Left lung (tissue), 10 donors: ENCODE results near the gene EPB41L2. TPM values are rescaled to one million over a fixed set of nuclear protein-coding genes. Genes with fewer than 3 reads are reported as not detected.

Experiments
- ATAC-seq: fragments of 200-7000 bp; cut with Tn5 transposase; one replicate; pipeline ENCODE4 v1.9.1; 2020; ENCODE audit warnings: moderate library complexity
- DNase-seq, 4 donors: peaks; one replicate each; pipeline ENCODE4 v3.0.0-alpha.2; 2013 to 2020
- H3K27ac ChIP-seq, 2 donors: fragments of 200-600 bp; sonication (generic) in 1 of 2; one replicate each; pipeline versions ENCODE4 v1.5.0 to v1.8.0; 2020 to 2021
- H3K27me3 ChIP-seq, 2 donors: fragments of 200-600 bp; sonication (generic) in 1 of 2; one replicate each; pipeline versions ENCODE4 v1.5.0 to v1.8.0; 2020 to 2021
- H3K36me3 ChIP-seq, 2 donors: fragments of 200-600 bp; sonication (generic) in 1 of 2; one replicate each; pipeline versions ENCODE4 v1.5.0 to v1.8.0; 2020 to 2021
- H3K4me1 ChIP-seq, 2 donors: fragments of 200-600 bp; one replicate each; pipeline ENCODE4 v1.8.0; 2021
- H3K4me3 ChIP-seq, 2 donors: fragments of 200-600 bp; sonication (generic) in 1 of 2; one replicate each; pipeline versions ENCODE4 v1.5.0 to v1.8.0; 2020 to 2021; ENCODE audit warnings: mild to moderate bottlenecking in 1 of 2
- H3K9me3 ChIP-seq, 2 donors: fragments of 200-600 bp; sonication (generic) in 1 of 2; one replicate each; pipeline versions ENCODE4 v1.5.0 to v1.8.0; 2020 to 2021
- intact Hi-C, 2 donors: fragments of 100-400 bp; cut with DNase I; formaldehyde crosslinking; loops; one replicate each; pipeline versions ENCODE4 v1.11.2 to v1.14.2; 2022
- polyA plus RNA-seq, 6 donors: library from polyadenylated mRNA; unstranded; fragments of 120-200 nt; gene quantifications; one replicate each; pipeline ENCODE4 v1.2.1, GENCODE V29; 2013; ENCODE audit not compliant: insufficient read length in 6 of 6
- total RNA-seq, 2 donors: library from RNA; stranded (reverse); fragmentation: NEBNext Ultra II Directional; extraction: Animal tissue kit (Norgen Biotek cat#: 25700); gene quantifications; one replicate each; pipeline ENCODE4 v1.2.1, GENCODE V29; 2021
- TF ChIP-seq, protein P1 (sequence below), 2 donors: fragments of 200-600 bp; sonication (generic) in 1 of 2; IDR thresholded peaks; one replicate each; pipeline versions ENCODE4 v1.5.0 to v1.8.0; 2021; ENCODE audit warnings: antibody characterized with exemption in 2 of 2
- donor health status: DM: no; HTN: yes; CAD: no.
- donor health status: DM: no; HTN: no; CAD: no.

Gene EPB41L2
- total and polyA plus RNA-seq, 8 donors: 91.3 to 277 (median 248) TPM

DNA sequence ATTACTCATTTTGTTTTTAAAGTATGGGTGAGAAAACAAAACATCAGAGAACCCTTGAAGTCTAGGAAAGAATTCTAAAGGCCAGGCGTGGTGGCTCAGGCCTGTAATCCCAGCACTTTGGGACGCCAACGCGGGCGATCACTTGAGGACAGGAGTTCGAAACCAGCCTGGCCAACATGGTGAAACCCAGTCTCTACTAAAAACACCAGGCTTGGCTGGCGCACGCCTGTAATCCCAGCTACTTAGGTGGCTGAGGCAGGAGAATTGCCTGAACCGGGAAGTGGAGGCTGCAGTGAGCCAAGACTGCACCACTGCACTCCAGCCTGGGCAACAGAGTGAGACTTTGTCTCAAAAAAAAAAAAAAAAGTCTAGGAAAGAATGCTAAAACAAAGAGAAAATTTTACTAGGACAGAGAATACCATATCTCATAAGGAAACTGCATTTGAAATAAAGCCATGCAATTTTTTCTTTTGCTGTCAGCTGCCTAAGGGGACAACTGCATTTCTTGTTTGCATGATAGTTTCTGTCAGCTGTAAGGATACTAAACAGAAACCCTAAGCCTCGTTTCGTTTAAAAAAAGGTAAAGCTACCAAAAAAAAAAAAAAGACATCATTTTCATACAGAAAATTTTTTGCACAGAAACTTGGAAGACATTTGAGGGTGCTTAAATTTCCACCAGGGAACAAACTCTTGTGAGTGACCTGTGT lies 203.7 kb downstream of the EPB41L2 start:
- DNase-seq: peak in 1 of 4 donors; percentile 53

DNA sequence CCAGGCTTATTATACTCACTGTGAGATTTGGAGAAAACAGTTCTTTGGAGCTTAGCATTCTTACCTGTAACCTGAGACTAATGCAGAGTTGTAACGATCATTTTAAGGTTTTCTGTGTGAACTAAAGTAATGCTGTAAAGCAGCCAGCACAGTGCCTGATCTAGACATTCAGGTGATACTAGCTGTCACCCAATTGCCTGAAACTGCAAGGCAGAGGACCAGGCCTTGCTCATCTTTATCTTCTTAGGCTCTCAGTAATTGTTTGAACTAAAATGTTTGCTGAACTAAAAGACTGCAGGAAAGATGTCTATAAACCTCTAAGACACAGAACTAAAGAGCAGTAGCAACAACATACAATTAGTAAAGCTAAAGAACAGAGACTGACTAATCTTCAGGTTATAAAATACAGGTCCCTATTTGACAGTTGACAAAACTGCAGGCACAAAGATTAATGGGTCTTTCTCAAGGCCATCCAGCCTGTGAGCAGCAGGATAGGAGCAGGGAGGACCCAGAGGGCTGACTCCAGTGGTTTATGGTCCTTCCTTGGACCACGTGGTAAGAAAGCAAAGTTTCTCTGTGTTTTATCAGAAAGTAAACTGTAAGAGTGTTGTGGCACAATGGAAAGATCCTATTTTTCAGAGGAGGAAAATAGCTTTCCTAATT lies 204.4 kb downstream of the EPB41L2 start:
- Histone ChIP-seq H3K4me1 (no peaks in the 10 kb centered on the region), H3K36me3 (no peaks in the 10 kb centered on the region), H3K27me3 (no peaks in the 10 kb centered on the region), H3K4me3 (no peak overlapping the region), H3K9me3 (no peaks in the 10 kb centered on the region), H3K27ac (no peak overlapping the region)
- intact Hi-C loops: no loop called here
- TF ChIP-seq, protein P1, sequence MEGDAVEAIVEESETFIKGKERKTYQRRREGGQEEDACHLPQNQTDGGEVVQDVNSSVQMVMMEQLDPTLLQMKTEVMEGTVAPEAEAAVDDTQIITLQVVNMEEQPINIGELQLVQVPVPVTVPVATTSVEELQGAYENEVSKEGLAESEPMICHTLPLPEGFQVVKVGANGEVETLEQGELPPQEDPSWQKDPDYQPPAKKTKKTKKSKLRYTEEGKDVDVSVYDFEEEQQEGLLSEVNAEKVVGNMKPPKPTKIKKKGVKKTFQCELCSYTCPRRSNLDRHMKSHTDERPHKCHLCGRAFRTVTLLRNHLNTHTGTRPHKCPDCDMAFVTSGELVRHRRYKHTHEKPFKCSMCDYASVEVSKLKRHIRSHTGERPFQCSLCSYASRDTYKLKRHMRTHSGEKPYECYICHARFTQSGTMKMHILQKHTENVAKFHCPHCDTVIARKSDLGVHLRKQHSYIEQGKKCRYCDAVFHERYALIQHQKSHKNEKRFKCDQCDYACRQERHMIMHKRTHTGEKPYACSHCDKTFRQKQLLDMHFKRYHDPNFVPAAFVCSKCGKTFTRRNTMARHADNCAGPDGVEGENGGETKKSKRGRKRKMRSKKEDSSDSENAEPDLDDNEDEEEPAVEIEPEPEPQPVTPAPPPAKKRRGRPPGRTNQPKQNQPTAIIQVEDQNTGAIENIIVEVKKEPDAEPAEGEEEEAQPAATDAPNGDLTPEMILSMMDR (IDR thresholded peaks at IDR 0.05): no peak
- DNase-seq: no peak
- ATAC-seq: no peak

More for the DNA sequence above, 203.7 kb downstream of the EPB41L2 start:
- ATAC-seq: no peak
- Histone ChIP-seq H3K4me3 (no peak overlapping the region), H3K9me3 (no peaks in the 10 kb centered on the region), H3K27ac (no peak overlapping the region), H3K4me1 (no peaks in the 10 kb centered on the region), H3K36me3 (no peaks in the 10 kb centered on the region), H3K27me3 (no peaks in the 10 kb centered on the region)
- intact Hi-C loops: no loop called here
- TF ChIP-seq, protein P1 (IDR thresholded peaks at IDR 0.05): no peak

- intact Hi-C loops: no loop called here
- Histone ChIP-seq H3K27me3 (no peaks in the 10 kb centered on the region), H3K4me1 (no peaks in the 10 kb centered on the region), H3K9me3 (no peaks in the 10 kb centered on the region), H3K36me3 (no peaks in the 10 kb centered on the region), H3K27ac (no peak overlapping the region), H3K4me3 (no peak overlapping the region)
- peak in 1 of 4 donors; percentile 33 for DNase-seq
- ATAC-seq: no peak
- TF ChIP-seq, protein P1 (IDR thresholded peaks at IDR 0.05): no peak
Measured at GRCh38 chr6:130858054-130858453, 205.0 kb downstream of the EPB41L2 start.

GRCh38 chr6:130853555-130854183 lies 209.4 kb downstream of the EPB41L2 start:
- Histone ChIP-seq H3K4me3 (no peak overlapping the region), H3K27me3 (no peaks in the 10 kb centered on the region), H3K36me3 (no peaks in the 10 kb centered on the region), H3K9me3 (no peaks in the 10 kb centered on the region), H3K27ac (no peak overlapping the region), H3K4me1 (no peaks in the 10 kb centered on the region)
- DNase-seq (no peak), ATAC-seq (no peak)
- TF ChIP-seq, protein P1 (IDR thresholded peaks at IDR 0.05): no peak
- intact Hi-C loops: no loop called here
